ENCODE measurements around the gene MDGA2.
A peak's percentile ranks its signal among the peaks of the same experiment; 100 is the strongest.
"Not testable (repeated sequence)": the region's sequence is repeated elsewhere in the genome, so short reads cannot be mapped to it uniquely, and the experiment has no call there.

MDGA2 gene

DNA sequence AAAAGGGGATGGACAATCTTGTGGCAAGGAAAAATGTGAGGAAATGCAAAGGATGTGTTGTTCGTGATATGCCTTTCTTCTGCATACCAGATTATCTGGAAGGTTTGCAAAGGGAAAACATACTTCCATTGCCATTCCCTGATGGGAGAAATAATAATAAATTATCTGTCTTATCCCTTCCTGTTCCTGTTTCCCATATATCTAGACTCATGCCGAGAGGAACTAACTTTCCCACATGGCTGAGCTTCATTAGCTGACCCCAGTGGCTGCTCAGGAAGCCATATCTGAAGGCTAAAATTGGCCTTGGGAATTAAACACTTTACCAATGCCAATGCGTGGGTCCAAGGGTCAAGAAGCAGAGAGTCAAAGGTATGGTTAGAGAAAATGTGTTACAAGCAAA lies 439.8 kb downstream of the MDGA2 start:
- no peak for DNase-seq (ENCODE audit: low spot score)

DNA sequence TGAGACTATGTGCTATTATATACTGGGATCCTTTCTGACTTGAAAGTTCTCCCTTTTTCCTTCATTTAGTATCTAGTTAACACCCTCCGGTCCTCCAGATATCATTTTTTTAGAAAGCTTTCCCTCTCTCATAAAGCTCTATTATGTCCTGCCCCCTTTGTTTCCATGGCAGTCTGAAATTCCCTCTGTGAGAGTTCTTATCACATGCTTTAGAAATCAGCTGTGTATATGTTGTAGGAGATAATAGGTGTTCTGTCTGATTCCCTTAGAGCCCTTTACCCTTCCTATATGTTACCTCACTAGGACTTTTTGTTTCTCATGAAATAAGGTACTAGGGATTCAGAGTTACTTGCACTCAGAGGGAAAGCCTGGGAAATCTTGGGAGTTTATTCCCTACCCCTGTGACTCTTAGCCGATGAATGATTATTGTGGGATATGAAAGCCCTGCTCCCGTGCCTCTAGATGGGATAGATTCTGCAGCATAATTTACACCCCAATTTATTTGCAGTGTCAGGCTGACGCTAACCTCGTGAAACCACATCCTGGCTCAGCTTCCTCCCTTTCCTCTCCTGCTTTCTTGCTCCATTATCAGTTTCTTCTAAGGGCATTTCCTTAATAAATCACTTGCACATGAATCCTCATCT lies 448.4 kb downstream of the MDGA2 start:
- no peak for DNase-seq (ENCODE audit: low spot score)

DNA sequence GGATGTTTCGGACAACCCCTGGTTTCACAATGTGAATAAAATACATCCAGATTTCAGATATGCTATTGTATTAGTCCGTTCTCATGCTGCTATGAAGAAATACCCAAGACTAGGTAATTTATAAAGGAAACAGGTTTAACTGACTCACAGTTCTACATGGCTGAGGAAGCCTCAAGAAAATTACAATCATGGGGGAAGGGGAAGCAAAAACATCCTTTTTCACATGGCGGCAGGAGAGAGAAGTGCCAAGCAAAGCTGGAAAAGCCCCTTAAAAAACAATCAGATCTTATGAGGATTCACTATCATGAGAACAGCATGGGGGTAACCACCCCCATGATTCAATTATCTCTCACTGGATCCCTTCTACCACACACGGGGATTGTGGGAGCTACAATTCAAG lies 451.7 kb downstream of the MDGA2 start:
- no peak for DNase-seq (ENCODE audit: low spot score)

DNA sequence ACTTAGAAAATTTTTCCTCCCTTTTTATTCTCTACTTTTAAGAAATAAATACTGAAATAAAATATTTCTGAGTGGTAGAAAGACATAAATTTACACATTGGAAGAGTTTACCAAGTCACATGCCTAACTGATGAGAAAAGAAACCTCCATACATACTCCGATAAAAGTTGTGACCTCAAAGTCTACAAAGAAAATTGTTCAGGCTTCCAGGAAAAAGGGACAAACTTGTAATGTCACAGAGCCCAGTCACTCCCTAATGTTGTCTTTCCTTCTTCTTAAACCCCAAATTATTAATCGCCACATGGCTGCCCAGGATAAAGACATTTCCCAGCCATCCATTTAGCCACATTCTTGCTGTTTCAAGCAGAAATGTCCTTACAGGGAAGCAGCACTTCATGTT lies 455.3 kb downstream of the MDGA2 start:
- no peak for DNase-seq (ENCODE audit: low spot score)

DNA sequence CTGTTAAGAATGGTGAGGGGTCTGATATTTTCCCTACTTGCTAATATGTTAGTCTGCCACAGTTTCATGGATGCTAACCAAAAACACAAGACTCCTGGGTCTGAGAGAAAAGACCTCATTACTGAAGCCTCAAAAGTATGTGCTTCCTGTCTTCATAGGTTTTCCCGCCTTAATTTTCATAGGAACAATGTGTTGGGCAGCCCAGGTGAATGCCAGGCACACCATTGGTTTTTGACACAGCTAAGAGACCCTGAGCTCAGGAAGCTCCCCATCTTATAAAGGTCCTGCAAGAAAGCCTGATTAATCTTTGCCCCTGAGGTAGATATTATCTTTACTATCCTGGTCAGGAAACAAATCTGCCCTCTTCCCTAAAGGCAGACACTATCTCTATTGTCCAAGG lies 464.1 kb downstream of the MDGA2 start:
- DNase-seq (ENCODE audit: low spot score) = no peak

DNA sequence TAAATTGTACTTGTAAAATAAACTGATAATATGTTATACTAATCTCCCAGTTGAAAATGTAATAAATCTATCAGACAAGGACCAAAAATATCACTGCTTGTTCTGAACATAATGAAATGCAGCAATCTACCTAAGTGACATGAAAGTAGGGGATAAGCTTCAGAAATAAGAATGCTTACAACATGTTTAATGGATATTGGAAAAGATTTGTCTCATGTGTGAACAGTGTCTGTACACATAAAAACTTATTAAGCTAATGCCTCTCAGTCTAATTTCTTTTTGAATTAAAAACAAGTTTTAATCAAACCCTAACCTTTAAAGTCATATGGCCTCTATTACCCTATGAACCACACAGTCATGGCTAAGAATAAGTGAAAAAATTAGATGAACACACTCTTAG lies 465.3 kb downstream of the MDGA2 start:
- no peak for DNase-seq (ENCODE audit: low spot score)

DNA sequence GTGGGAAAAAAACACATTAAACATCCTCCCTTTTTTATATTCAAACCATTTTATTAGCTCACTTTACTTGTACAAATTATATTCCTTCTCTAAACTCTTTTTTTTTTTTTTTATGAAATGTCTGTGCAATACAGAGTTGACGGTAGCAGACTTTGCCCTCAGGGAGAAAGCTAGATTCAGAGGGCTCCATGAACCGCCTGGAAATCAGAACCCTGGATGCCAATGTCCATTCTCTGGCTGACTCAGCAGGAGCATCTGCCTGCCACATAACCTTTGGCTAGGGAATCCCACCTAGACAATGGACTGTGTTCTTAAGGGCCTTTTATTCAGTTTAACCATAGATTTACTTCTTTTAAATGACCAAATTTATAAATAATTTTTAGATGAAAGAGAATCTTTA lies 467.0 kb downstream of the MDGA2 start:
- DNase-seq (ENCODE audit: low spot score) = no peak

DNA sequence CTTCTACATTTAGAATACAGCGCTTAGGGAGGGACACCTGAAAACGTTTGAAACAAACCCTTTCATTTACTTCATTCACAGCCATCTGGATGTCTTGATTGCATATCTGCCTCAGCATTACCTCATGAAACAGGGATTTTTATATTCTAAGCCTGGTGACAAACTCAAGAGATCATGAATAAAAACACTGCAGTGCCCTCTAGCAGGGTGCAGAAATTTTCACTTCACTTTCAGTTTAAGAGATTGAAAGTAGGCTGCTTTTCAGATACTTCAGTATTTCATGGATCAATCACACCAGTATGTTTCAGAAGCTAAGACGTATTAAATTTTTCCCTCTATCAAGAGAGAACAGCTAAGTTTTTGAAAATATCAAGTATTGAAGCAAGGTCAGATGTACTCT lies 467.8 kb downstream of the MDGA2 start:
- peak; percentile 35 for DNase-seq (ENCODE audit: low spot score)

DNA sequence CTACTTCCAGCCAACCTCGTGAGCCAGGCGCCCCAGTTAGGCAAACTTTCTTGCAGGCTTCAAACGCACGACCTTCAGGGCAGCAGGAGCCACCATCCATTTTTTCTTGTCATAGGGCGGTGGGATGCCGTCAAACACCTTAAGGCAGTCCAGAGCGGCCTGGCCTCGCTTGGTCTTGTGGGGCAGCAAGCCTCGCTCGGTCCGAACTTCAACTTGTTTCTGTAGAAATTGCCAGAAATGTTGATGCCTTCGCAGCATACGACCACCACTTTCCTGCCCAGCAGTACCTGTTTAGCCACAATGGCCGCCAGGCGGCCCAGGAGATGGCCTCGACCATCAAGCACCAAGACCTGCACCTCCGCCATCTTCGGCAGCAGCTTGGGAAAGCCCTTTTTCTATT lies 474.7 kb downstream of the MDGA2 start:
- DNase-seq (ENCODE audit: low spot score) = no peak

DNA sequence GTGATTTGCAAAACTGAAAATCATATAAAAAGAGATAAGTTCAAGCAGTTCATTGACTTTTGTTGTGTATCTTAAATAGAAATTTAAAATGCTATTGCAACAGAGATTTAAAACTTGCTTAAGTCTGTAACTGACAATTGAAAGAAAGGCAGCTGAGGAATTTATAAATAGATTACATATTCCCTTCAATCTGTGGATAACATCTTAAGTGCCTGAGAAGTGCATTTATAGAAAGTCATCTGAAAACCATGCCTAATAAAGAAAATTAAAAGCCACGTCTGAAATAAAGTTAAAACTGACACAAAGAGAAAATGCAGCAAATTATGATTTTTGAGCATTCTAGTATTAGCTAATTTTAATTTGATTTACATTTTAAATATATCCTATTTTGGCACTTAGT lies 479.8 kb downstream of the MDGA2 start:
- DNase-seq (ENCODE audit: low spot score) = no peak

DNA sequence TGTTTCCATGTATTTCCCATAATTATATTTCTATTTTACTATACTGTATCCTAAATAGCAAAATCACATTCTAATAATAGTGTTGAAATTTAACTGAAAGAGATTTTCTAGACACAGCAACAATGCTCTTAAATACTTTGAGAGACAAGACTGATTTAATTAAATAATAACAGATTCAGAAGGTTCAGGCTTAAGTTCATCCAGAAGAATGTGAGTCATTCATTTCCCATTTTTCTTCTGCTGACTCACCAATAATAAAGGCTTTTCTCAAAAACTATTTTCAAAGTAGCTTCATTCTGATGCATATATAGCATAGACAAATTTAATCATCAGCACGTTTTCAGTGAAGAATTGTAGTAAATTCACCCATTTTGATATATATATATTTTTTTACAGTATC lies 481.4 kb downstream of the MDGA2 start:
- no peak for DNase-seq (ENCODE audit: low spot score)

DNA sequence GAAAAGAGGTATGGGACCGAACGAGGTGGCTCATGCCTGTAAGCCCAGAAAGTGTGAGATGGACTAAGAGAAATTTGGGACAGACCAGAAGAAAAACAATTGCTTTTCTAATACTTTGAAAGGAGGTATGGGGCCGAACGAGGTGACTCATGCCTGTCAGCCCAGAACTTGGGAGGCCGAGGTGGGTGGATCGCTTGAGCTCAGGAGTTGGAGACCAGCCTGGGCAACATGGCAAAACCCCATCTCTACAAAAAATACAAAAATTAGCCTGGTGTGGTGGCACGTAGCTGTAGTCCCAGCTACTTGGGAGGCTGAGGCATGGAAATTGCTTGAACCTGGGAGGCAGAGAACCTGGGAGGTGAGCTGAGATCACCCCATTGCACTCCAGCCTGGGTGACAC lies 483.2 kb downstream of the MDGA2 start:
- not testable (repeated sequence) for DNase-seq (ENCODE audit: low spot score)

DNA sequence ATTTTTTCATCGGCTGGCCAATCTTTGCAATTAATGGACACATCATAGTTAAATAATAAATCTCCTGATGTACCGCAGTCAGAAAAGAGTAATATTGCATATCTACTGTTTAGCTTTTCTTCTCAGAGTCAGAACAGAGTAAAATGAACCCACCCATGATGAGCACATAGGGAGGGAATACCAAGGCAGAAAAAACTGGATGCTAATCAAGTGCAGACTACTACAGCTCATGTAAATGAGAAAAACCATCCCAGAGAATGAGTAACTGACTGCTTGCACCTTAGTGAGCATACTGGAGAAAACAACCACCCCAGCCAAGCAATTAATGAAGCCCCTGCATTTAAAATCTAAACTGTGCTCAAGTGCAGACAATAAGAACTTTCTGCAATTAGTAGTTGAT lies 483.7 kb downstream of the MDGA2 start:
- no peak for DNase-seq (ENCODE audit: low spot score)

DNA sequence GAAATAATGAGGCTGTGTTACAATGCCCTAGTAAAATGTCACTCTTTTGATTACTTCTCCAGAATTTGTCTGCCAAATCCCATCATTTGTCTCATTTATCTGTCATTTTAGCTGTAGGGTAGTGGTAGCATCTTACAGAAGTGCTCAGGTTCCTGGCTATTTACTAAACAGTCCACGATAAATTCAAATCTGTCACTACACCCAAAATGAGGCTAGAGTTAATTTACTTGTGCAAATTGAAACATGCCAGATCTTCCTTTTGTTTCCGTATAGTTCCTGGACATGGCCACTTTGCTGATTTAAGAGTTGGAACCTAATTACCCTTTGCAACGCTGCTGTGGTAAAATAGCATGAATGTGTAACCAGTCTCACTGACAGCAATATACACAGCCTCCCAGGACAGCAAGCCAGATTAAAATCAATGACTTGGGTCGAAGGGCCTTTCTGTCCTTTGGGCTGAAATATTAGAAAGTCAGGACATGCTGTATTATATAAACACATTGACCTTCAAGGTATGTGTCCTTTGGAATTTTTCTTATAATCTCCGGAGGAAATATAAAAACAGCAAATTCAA lies 485.4 kb downstream of the MDGA2 start:
- no peak for DNase-seq (ENCODE audit: low spot score)

DNA sequence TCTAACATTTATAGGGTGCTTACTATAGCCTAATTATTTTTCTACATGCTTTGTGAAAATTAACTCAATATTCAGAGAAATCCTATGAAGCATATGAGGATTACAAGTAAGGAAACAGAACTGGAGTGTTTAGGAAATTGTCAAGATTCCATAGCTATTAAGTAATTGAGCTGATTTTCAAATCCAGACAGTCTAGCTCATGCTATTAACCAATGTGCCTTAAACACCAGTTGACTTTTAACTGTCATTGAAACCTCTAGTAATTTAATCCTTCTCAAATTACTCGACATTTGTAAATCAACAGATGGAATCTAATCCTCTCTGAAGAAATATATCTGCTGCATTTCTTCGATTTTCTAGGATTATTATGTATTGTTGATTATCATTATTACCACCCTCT lies 488.9 kb downstream of the MDGA2 start:
- no peak for DNase-seq (ENCODE audit: low spot score)

DNA sequence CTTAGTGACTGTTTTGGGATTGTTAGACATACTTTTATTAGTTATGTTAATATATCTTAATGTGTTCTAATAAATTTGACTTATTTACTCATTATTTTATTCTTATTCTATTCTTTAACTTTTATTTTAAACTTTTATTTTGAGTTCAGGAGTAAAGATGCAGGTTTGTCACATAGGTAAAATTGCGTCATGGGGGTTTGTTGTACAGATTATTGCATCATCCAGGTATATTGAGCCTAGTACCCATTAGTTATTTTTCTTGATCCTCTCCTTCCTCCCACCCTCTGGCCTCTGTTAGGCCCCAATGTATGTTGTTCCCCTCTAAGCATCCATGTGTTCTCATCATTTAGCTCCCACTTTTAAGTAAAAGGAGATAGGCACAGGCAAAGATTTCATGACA lies 495.5 kb downstream of the MDGA2 start:
- no peak for DNase-seq (ENCODE audit: low spot score)

DNA sequence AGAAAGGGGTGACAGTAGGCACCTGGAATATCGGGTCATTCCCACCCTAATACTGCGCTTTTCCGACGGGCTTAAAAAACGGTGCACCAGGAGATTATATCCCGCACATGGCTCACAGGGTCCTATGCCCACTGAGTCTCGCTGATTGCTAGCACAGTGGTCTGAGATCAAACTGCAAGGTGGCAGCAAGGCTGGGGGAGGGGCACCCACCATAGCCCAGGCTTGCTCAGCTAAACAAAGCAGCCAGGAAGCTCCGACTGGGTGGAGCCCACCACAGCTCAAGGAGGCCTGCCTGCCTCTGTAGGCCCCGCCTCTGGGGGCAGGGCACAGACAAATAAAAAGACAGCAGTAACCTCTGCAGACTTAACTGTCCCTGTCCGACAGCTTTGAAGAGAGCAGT lies 503.5 kb downstream of the MDGA2 start:
- not testable (repeated sequence) for DNase-seq (ENCODE audit: low spot score)

DNA sequence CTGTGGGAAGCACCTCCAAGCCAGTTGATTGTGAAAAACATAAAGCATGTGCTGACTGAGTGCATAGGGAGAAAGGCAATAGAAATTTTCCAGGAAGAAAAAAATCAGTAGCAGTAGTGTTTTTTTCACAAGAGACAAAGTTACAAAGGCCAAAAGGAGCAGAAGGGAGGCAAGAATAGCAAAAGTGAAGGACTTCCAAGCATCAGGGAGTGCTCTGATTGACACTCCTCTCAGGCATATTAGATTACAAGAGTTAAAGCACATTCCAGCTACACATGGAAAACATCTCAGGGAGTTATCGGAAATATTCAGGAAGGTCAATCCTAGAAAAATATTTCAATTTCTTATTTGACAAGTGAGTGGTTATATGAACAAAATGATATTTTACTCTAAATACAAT lies 508.0 kb downstream of the MDGA2 start:
- no peak for DNase-seq (ENCODE audit: low spot score)

DNA sequence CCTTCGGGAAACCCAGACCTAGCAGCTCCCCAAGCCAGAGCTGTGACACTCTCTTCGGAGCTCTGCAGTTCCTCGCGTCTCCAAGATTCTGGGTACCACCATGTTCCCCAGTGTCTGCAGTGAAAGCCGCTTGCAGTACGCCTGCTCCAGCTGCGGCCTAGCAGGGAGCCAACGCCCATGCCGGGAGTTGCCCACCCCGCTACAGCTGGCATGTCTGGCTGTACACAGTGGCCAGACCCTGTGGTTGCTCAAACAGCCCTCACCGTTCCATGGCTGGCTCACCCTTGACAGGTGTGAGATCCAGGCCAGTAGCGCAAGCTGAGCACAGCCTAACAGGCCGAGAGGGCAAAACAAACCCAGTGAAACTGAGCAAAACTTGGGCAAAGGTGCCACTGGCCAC lies 520.0 kb downstream of the MDGA2 start:
- no peak for DNase-seq (ENCODE audit: low spot score)

DNA sequence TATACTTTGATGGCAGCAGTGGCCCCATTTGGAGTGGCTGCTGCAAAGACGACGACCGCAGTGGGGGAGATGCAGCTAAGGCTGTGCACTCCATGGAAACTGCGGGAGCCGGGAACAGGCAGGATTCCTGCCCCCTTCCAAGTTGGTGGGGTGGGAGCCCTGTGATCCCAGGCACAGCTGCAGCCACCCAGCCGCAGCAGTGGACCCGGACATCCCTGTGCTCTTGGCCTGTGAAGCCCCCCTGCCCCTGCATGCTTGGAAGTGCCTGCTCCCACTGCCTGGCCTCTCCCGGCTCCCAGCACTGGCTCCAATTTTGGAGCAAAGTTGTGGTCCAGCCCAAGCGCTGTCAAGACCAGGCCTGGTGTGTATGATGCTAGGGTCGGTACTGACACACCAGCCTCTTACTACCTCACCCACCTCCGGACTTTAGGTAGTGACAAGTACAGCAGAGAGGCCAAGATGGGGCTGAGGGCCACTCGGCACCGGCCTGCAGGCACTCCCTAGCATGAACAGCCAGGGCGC lies 521.1 kb downstream of the MDGA2 start:
- DNase-seq (ENCODE audit: low spot score) = no peak

DNA sequence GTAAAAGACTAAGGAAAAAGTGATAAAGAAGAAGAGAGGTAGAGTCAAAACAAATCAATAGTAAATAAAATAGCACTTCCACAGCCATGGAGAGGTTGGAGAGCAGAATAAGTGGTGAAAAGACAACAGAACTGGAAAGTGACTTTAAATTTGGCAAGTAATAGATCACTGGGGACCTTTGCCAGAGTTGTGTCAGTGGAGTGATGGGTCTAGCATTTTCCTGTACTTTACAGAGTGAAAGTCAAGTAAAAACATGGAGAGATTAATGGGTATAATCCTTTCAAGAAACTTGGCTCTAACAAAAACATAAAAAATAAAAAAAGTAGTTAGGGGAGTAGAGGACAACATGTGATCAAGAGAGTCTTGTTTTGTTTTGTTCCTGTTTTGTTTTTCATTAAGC lies 521.7 kb downstream of the MDGA2 start:
- DNase-seq (ENCODE audit: low spot score) = no peak

DNA sequence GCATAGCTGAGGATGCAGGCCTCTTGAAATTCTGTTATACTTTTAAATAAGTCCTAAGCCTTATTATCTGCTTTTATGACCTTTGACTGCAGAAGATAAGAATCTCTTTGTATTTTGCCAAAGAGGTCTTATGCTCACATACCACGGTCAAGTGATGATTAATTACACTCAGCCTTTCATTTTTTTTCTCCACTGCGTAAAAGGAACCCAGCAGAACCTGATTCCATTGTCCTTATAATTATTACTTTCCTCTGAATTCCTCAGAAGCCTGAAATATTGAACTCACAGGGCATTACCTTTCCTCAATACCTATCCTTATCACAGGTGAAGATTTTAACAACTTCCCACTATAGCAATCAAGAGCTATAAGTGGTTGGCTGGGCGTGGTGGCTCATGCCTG lies 525.1 kb downstream of the MDGA2 start:
- no peak for DNase-seq (ENCODE audit: low spot score)

DNA sequence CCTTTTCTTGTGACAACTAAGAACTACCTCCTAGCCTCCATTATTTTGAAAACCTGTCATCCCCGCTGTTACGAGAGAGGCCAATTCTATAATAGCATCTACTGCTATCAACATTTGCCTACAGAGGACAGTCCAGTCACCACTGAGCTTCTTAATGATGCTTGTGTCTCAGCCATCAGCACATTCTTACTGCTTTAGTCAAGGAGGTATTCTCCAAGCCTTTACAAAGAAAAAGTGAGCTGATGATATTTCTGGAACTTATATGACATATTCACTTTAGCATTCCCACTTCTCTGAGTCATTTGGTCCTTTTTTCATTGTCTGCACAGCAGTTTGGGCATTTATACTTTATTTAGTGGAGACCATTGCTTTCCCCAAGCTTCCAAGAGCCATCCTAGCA lies 526.1 kb downstream of the MDGA2 start:
- no peak for DNase-seq (ENCODE audit: low spot score)

DNA sequence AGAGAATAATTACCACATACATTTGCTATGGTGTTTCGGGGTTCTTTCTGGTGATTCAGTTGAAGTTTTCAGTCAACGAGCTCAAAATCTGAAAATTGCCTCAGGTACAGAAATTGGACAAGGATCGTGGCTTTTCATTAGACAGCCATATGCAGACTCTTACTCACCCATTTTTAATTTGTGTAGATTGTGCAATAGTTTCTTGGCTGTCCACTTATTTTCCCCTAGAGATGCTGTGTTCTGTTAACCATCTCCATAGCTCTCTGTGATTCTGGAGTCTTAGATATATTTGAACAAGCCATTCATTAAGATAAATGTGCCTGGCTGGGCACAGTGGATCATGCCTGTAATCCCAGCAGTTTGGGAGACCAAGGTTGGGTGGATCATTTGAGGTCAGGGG lies 526.7 kb downstream of the MDGA2 start:
- DNase-seq (ENCODE audit: low spot score) = no peak
